ENCODE measurements around the gene KCNH1. TPM values are rescaled to one million over a fixed set of nuclear protein-coding genes. Genes with fewer than 3 reads are reported as not detected.

Gene KCNH1
- polyA plus RNA-seq, 1 of the 3 experiments (the other 2 are of a cell fraction), result 0.08 TPM

DNA sequence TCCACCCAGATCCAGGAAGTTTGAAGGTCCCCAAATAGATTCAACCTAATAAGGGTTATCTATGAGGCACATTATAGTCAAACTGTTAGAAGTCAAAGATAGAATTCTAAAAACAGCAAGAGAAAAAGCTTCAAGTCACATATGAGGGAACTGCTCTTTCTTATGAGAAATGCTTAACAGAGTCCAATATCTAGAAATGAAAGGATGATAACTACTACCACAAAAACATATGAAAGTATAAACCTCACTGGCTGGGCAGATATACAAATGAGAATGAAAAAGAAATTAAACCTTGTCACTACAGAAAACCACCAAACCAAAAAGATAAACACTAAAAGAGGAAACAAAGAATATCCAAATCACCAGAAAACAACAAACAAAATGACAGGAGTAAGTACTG, 201.8 kb downstream of the KCNH1 start:
- POLR2A ChIA-PET, result no interaction called here
- no peaks in the 10 kb centered on the region for H3K27me3 ChIP-seq (ENCODE audit: insufficient read depth)
- no peaks in the 10 kb centered on the region for H3K36me3 ChIP-seq (replicated peaks in 1 of 2; ENCODE audit: control insufficient read depth in 1 of 2, insufficient read depth in 2 of 2, low read length in 1 of 2)
- no peak overlapping the region for H3K4me3 ChIP-seq (ENCODE audit: low read depth in 2 of 2, low read length in 1 of 2)
- H3K9ac ChIP-seq, result no peak overlapping the region
- no peak overlapping the region for H3K4me2 ChIP-seq
- H3K4me1 ChIP-seq (ENCODE audit: control insufficient read depth in 1 of 2, insufficient read depth in 2 of 2, low read depth in 1 of 2, low read length in 1 of 2), result no peaks in the 10 kb centered on the region
- no peak for DNase-seq
- no peak for TF ChIP-seq NFIC (IDR thresholded peaks at IDR 0.05; ENCODE audit: borderline replicate concordance)
- TF ChIP-seq GABPA (IDR thresholded peaks at IDR 0.05; ENCODE audit: low read depth), result no peak
- no peak for TF ChIP-seq SMC3 (IDR thresholded peaks at IDR 0.05; ENCODE audit: low read depth, low read length)
- H3K9me2 ChIP-seq, result no peaks in the 10 kb centered on the region
- no peak overlapping the region for H3K27ac ChIP-seq (ENCODE audit: low read depth in 2 of 2, low read length in 1 of 2)
- no peaks in the 10 kb centered on the region for H3K79me2 ChIP-seq (ENCODE audit: insufficient read depth)
- H3F3A ChIP-seq (replicated peaks; ENCODE audit: insufficient read depth), result no peaks in the 10 kb centered on the region
- no peaks in the 10 kb centered on the region for H4K20me1 ChIP-seq (ENCODE audit: insufficient read depth)
- CTCF ChIA-PET, result interaction anchor here (1.1 kb wide), 1 partner anchor 333 kb away, joined by 3 read pairs; no protein-coding TSS in a partner anchor
- H3K9me3 ChIP-seq, result no peaks in the 10 kb centered on the region
- no peak overlapping the region for H2AFZ ChIP-seq (ENCODE audit: low read depth)

DNA sequence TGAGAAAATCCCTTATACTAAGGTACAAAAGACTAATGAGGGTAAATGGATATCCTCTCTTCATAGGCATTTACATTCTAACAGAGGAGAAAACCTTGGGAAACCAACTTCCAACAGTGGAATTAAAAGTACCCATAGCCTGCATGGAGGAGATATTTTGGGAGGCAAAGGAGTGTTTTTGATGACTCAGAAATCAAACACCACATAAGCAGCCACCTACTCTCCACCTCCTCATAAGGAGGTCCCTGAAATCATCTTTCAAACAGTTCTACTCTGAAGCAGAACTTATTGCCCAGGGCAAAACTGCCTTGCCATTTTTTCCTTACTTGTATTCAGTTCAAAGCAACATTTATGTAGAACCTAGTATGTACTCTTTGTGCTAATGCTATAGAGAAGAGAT, 211.3 kb downstream of the KCNH1 start:
- H3K79me2 ChIP-seq (ENCODE audit: insufficient read depth), result no peaks in the 10 kb centered on the region
- no peaks in the 10 kb centered on the region for H3F3A ChIP-seq (replicated peaks; ENCODE audit: insufficient read depth)
- H3K4me3 ChIP-seq (ENCODE audit: low read depth in 2 of 2, low read length in 1 of 2), result no peak overlapping the region
- no peaks in the 10 kb centered on the region for H3K9me3 ChIP-seq
- no peak for DNase-seq
- H3K9ac ChIP-seq, result no peak overlapping the region
- ChIA-PET CTCF (no interaction called here), POLR2A (no interaction called here)
- peaks cover 0 to 8% of the 10 kb centered on the region in 2 experiments; a peak in 2 of 4 replicates for H3K4me1 ChIP-seq (ENCODE audit: control insufficient read depth in 1 of 2, insufficient read depth in 2 of 2, low read depth in 1 of 2, low read length in 1 of 2)
- H4K20me1 ChIP-seq (ENCODE audit: insufficient read depth), result no peaks in the 10 kb centered on the region
- no peak overlapping the region for H3K4me2 ChIP-seq
- H3K27ac ChIP-seq (ENCODE audit: low read depth in 2 of 2, low read length in 1 of 2), result no peak overlapping the region
- H2AFZ ChIP-seq (ENCODE audit: low read depth), result no peak overlapping the region
- H3K9me2 ChIP-seq, result no peaks in the 10 kb centered on the region
- H3K36me3 ChIP-seq (replicated peaks in 1 of 2; ENCODE audit: control insufficient read depth in 1 of 2, insufficient read depth in 2 of 2, low read length in 1 of 2), result no peaks in the 10 kb centered on the region
- H3K27me3 ChIP-seq (ENCODE audit: insufficient read depth), result no peaks in the 10 kb centered on the region
- no peak for TF ChIP-seq FOXJ3 (CRISPR knock-in tag; IDR thresholded peaks at IDR 0.05)
- TF ChIP-seq, protein P1, sequence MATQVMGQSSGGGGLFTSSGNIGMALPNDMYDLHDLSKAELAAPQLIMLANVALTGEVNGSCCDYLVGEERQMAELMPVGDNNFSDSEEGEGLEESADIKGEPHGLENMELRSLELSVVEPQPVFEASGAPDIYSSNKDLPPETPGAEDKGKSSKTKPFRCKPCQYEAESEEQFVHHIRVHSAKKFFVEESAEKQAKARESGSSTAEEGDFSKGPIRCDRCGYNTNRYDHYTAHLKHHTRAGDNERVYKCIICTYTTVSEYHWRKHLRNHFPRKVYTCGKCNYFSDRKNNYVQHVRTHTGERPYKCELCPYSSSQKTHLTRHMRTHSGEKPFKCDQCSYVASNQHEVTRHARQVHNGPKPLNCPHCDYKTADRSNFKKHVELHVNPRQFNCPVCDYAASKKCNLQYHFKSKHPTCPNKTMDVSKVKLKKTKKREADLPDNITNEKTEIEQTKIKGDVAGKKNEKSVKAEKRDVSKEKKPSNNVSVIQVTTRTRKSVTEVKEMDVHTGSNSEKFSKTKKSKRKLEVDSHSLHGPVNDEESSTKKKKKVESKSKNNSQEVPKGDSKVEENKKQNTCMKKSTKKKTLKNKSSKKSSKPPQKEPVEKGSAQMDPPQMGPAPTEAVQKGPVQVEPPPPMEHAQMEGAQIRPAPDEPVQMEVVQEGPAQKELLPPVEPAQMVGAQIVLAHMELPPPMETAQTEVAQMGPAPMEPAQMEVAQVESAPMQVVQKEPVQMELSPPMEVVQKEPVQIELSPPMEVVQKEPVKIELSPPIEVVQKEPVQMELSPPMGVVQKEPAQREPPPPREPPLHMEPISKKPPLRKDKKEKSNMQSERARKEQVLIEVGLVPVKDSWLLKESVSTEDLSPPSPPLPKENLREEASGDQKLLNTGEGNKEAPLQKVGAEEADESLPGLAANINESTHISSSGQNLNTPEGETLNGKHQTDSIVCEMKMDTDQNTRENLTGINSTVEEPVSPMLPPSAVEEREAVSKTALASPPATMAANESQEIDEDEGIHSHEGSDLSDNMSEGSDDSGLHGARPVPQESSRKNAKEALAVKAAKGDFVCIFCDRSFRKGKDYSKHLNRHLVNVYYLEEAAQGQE (IDR thresholded peaks at IDR 0.05; ENCODE audit: low read depth, low read length), result no peak
- TF ChIP-seq, protein P2, sequence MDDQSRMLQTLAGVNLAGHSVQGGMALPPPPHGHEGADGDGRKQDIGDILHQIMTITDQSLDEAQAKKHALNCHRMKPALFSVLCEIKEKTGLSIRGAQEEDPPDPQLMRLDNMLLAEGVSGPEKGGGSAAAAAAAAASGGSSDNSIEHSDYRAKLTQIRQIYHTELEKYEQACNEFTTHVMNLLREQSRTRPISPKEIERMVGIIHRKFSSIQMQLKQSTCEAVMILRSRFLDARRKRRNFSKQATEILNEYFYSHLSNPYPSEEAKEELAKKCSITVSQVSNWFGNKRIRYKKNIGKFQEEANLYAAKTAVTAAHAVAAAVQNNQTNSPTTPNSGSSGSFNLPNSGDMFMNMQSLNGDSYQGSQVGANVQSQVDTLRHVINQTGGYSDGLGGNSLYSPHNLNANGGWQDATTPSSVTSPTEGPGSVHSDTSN (IDR thresholded peaks at IDR 0.05), result no peak
- no peak for TF ChIP-seq RXRA (IDR thresholded peaks at IDR 0.05; ENCODE audit: borderline replicate concordance, low read depth)
- no peak for TF ChIP-seq TEAD4 (IDR thresholded peaks at IDR 0.05; ENCODE audit: borderline replicate concordance, insufficient read depth)
- TF ChIP-seq POLR2AphosphoS5 (IDR thresholded peaks at IDR 0.05; ENCODE audit: low read depth, low read length), result no peak
- TF ChIP-seq, protein P3, sequence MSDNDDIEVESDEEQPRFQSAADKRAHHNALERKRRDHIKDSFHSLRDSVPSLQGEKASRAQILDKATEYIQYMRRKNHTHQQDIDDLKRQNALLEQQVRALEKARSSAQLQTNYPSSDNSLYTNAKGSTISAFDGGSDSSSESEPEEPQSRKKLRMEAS (IDR thresholded peaks at IDR 0.05; ENCODE audit: low read depth), result no peak
- no peak for TF ChIP-seq FOSL2 (IDR thresholded peaks at IDR 0.05; ENCODE audit: borderline replicate concordance, low read depth)
- TF ChIP-seq MEF2A (IDR thresholded peaks at IDR 0.05; ENCODE audit: borderline replicate concordance, low read depth), result no peak
- TF ChIP-seq NRF1 (IDR thresholded peaks at IDR 0.05; ENCODE audit: low read depth, low read length), result no peak
- TF ChIP-seq GATA2 (CRISPR knock-in tag; IDR thresholded peaks at IDR 0.05), result no peak
- no peak for TF ChIP-seq JUND (IDR thresholded peaks at IDR 0.05)
- TF ChIP-seq, protein P4, sequence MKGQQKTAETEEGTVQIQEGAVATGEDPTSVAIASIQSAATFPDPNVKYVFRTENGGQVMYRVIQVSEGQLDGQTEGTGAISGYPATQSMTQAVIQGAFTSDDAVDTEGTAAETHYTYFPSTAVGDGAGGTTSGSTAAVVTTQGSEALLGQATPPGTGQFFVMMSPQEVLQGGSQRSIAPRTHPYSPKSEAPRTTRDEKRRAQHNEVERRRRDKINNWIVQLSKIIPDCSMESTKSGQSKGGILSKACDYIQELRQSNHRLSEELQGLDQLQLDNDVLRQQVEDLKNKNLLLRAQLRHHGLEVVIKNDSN (IDR thresholded peaks at IDR 0.05; ENCODE audit: borderline replicate concordance, low read depth), result no peak
- no peak for TF ChIP-seq SMC3 (IDR thresholded peaks at IDR 0.05; ENCODE audit: low read depth, low read length)
- TF ChIP-seq EP300 (IDR thresholded peaks at IDR 0.05; ENCODE audit: borderline replicate concordance in 1 of 2, low read depth in 1 of 2, low read length in 1 of 2), result no peak
- TF ChIP-seq TAF1 (IDR thresholded peaks at IDR 0.05; ENCODE audit: borderline replicate concordance, low read depth, low read length), result no peak
- no peak for TF ChIP-seq NFIC (IDR thresholded peaks at IDR 0.05; ENCODE audit: borderline replicate concordance)
- no peak for TF ChIP-seq RFX5 (IDR thresholded peaks at IDR 0.05; ENCODE audit: low read length)
- no peak for TF ChIP-seq RAD21 (IDR thresholded peaks at IDR 0.05; ENCODE audit: low read length)
- no peak for TF ChIP-seq YY1 (IDR thresholded peaks at IDR 0.05; ENCODE audit: low read depth)
